HepG2 (cell line): Measurements from ENCODE around the gene PTPRD.

ENCODE experiments used
- ATF7 ChIP-seq, 2 experiments: fragments of 450-650 bp in 1 of 2; sonication (generic) in 1 of 2; formaldehyde crosslinking in 1 of 2; IDR thresholded peaks; 2 replicates each; pipeline versions ENCODE4 v1.4.0 to v1.6.1; 2016 to 2020; ENCODE audit warnings: antibody characterized with exemption in 1 of 2, mild to moderate bottlenecking in 1 of 2, missing genetic modification reagents in 1 of 2
- FOXA1 ChIP-seq, 2 experiments: fragments of 450-650 bp in 1 of 2; sonication (generic) in 1 of 2; formaldehyde crosslinking in 1 of 2; IDR thresholded peaks; 2 replicates each; pipeline versions ENCODE4 v1.4.0 to v1.6.1; 2016 to 2020; ENCODE audit warnings: missing genetic modification reagents in 1 of 2
- IRF1 ChIP-seq: sonication (generic); formaldehyde crosslinking; IDR thresholded peaks from 2 replicates; pipeline ENCODE4 v1.4.0; 2020; ENCODE audit warnings: low read depth, mild to moderate bottlenecking, missing genetic modification reagents
- JUND ChIP-seq: sonication (generic); formaldehyde crosslinking; IDR thresholded peaks from 2 replicates; pipeline ENCODE4 v1.8.0; 2022; ENCODE audit warnings: mild to moderate bottlenecking, missing genetic modification reagents
- KLF11 ChIP-seq: IDR thresholded peaks from 2 replicates; pipeline ENCODE4 v1.6.1; 2016; ENCODE audit warnings: missing compliant biosample characterization
- KLF16 ChIP-seq, 2 experiments: sonication (generic) in 1 of 2; formaldehyde crosslinking in 1 of 2; IDR thresholded peaks; 2 replicates each; pipeline versions ENCODE4 v1.6.1 to v1.8.0; 2016 to 2023; ENCODE audit warnings: missing genetic modification reagents in 2 of 2, missing compliant biosample characterization in 1 of 2
- NFKB2 ChIP-seq: sonication (generic); formaldehyde crosslinking; IDR thresholded peaks from 2 replicates; pipeline ENCODE4 v1.4.0; 2020; ENCODE audit warnings: missing genetic modification reagents, borderline replicate concordance
- POLR2A ChIP-seq, 2 experiments: IDR thresholded peaks; 2 replicates each; pipeline ENCODE4 v1.6.1; 2011; ENCODE audit warnings: low read depth in 2 of 2, low read length in 2 of 2, mild to moderate bottlenecking in 1 of 2, moderate library complexity in 1 of 2; ENCODE audit not compliant: insufficient read depth in 1 of 2
- TCF12 ChIP-seq, 2 experiments: fragments of 450-650 bp in 1 of 2; sonication (generic) in 1 of 2; formaldehyde crosslinking in 1 of 2; IDR thresholded peaks; 2 replicates each; pipeline versions ENCODE4 v1.6.1 to v1.8.0; 2017 to 2022; ENCODE audit warnings: antibody characterized with exemption in 1 of 2, mild to moderate bottlenecking in 1 of 2, missing genetic modification reagents in 1 of 2, moderate library complexity in 1 of 2
- ZC3H4 ChIP-seq: sonication (generic); formaldehyde crosslinking; IDR thresholded peaks from 2 replicates; pipeline ENCODE4 v1.4.0; 2020; ENCODE audit warnings: missing genetic modification reagents, borderline replicate concordance
- ZNF253 ChIP-seq: sonication (generic); formaldehyde crosslinking; IDR thresholded peaks from 2 replicates; pipeline ENCODE4 v1.8.0; 2022; ENCODE audit warnings: mild to moderate bottlenecking, missing genetic modification reagents, borderline replicate concordance
- ZNF33B ChIP-seq: sonication (generic); formaldehyde crosslinking; IDR thresholded peaks from 2 replicates; pipeline ENCODE4 v1.5.1; 2020; ENCODE audit warnings: mild to moderate bottlenecking, missing genetic modification reagents
- ZNF343 ChIP-seq: sonication (generic); formaldehyde crosslinking; IDR thresholded peaks from 2 replicates; pipeline ENCODE4 v1.4.0; 2020; ENCODE audit warnings: mild to moderate bottlenecking, missing genetic modification reagents
- TF ChIP-seq, protein P1 (sequence below): sonication (generic); formaldehyde crosslinking; IDR thresholded peaks from 2 replicates; pipeline ENCODE4 v1.5.0; 2020; ENCODE audit warnings: mild to moderate bottlenecking, missing genetic modification reagents, moderate library complexity

DNA sequence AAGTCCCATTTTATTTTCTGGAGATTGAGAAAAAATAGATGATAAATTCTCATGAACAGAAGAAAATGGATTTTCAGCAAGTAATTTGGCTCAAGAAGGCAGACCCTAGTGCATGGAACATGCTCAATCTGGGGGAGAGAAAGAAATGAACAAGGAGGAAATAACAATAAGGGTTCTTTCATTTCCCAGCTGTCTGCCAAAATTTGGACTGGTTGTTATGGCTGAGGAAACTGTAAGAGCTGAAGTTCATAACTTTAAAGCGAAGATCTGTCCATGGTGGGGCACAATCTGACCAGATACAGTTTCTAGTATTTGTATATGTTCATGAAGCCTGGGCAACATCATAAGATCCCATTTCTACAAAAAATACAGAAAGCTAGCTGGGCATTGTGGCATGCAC lies 1426.7 kb downstream of the PTPRD start:
- no peak for TF ChIP-seq TCF12 (IDR thresholded peaks at IDR 0.05)
- TF ChIP-seq TCF12 (CRISPR knock-in tag; IDR thresholded peaks at IDR 0.05) = no peak
- TF ChIP-seq FOXA1 (IDR thresholded peaks at IDR 0.05) = no peak
- TF ChIP-seq FOXA1 (CRISPR knock-in tag; IDR thresholded peaks at IDR 0.05) = no peak
- no peak for TF ChIP-seq POLR2A (IDR thresholded peaks at IDR 0.05; ENCODE audit: insufficient read depth in 1 of 2, low read depth in 2 of 2, low read length in 2 of 2)
- TF ChIP-seq JUND (CRISPR knock-in tag) = no peak
- no peak for TF ChIP-seq ZNF253 (CRISPR knock-in tag)
- TF ChIP-seq, protein P1, sequence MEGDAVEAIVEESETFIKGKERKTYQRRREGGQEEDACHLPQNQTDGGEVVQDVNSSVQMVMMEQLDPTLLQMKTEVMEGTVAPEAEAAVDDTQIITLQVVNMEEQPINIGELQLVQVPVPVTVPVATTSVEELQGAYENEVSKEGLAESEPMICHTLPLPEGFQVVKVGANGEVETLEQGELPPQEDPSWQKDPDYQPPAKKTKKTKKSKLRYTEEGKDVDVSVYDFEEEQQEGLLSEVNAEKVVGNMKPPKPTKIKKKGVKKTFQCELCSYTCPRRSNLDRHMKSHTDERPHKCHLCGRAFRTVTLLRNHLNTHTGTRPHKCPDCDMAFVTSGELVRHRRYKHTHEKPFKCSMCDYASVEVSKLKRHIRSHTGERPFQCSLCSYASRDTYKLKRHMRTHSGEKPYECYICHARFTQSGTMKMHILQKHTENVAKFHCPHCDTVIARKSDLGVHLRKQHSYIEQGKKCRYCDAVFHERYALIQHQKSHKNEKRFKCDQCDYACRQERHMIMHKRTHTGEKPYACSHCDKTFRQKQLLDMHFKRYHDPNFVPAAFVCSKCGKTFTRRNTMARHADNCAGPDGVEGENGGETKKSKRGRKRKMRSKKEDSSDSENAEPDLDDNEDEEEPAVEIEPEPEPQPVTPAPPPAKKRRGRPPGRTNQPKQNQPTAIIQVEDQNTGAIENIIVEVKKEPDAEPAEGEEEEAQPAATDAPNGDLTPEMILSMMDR = no peak
- TF ChIP-seq ZC3H4 (CRISPR knock-in tag) = no peak
- no peak for TF ChIP-seq KLF11 (CRISPR knock-in tag)
- no peak for TF ChIP-seq ZNF343 (CRISPR knock-in tag)
- TF ChIP-seq NFKB2 (CRISPR knock-in tag) = no peak
- TF ChIP-seq KLF16 (CRISPR knock-in tag; IDR thresholded peaks at IDR 0.05) = no peak
- TF ChIP-seq ZNF33B (CRISPR knock-in tag) = no peak
- TF ChIP-seq ATF7 (IDR thresholded peaks at IDR 0.05) = no peak
- no peak for TF ChIP-seq ATF7 (CRISPR knock-in tag; IDR thresholded peaks at IDR 0.05)
- no peak for TF ChIP-seq IRF1
